ENCODE measurements around the gene CLASP1.

DNA sequence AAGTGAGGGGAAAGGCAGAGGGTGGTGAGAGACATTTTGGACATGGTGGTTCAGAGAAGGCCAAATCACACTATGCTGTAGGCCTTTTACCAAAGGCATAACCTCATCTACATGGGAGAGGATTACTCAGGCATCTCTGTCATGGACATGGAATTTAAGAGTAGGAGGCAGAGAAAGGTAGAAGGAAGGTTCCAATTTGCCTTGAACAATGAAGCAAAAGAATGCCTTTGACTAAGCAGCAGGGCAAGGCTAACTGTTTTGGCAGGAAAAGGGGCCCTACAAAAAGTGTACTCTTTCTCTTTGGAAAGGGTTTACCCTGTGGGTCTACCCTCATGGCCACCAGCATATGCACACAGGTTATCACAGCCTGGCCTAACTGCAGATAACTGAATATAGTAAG is 164.2 kb downstream of the CLASP1 start:
- TF ChIP-seq, protein P1, sequence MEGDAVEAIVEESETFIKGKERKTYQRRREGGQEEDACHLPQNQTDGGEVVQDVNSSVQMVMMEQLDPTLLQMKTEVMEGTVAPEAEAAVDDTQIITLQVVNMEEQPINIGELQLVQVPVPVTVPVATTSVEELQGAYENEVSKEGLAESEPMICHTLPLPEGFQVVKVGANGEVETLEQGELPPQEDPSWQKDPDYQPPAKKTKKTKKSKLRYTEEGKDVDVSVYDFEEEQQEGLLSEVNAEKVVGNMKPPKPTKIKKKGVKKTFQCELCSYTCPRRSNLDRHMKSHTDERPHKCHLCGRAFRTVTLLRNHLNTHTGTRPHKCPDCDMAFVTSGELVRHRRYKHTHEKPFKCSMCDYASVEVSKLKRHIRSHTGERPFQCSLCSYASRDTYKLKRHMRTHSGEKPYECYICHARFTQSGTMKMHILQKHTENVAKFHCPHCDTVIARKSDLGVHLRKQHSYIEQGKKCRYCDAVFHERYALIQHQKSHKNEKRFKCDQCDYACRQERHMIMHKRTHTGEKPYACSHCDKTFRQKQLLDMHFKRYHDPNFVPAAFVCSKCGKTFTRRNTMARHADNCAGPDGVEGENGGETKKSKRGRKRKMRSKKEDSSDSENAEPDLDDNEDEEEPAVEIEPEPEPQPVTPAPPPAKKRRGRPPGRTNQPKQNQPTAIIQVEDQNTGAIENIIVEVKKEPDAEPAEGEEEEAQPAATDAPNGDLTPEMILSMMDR (IDR thresholded peaks at IDR 0.05) = no peak
- TF ChIP-seq POLR2AphosphoS5 (IDR thresholded peaks at IDR 0.05; ENCODE audit: insufficient read depth in 1 of 2, low read depth in 1 of 2) = no peak
- TF ChIP-seq POLR2A (IDR thresholded peaks at IDR 0.05) = no peak

All from vagina (tissue), 2 donors.